ENCODE results near the gene PLEKHG7.

DNA sequence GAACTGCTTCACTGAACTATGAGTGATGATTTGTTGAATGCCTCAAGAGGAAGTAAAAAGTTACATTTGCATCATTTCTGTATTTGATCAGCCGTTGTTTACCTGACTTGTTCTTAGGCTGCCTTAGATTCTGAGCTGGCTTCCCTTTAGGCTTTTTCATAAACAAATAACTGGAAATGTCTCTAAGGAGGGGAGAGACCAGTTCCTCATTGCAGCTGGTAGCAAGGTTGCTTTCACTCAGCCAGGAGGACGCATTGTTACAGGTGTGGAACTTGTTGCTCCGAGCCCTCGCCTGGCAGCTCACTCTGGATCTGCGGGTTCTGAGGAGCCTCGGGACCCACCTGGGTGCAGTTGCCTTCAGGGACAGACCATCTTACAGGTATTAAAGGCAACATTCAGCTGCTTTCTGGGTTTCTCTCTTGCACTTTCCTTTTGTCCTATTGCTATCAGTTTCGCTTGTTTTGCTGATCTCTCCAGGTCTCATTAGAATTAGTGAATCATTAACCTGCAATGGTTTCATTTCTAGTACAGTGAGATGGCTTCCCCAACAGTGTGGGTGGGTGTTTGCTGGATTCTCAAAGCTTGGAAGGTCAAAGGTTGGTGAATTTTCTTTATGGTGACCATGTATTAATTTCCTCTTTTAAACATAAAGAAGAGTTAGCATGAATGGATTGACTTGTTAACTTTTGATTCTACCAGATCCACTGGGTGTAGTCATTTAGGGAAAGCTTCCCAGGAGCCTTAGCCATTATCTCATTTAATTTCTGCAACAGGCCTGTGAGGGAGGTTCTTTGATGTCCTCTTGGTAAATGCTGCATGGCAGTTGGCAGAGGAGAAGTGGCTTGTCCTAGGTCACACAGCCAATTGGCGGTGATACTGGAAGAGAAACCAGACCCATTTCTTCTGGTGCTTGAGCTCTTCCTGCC lies at the start of gene PLEKHG7:
- TF ChIP-seq NELFE (IDR thresholded peaks at IDR 0.05; ENCODE audit: insufficient read depth, insufficient read length) (no peak), ATF7 (IDR thresholded peaks at IDR 0.05) (no peak), TEAD1 (CRISPR knock-in tag; IDR thresholded peaks at IDR 0.05) (no peak), CHD4 (IDR thresholded peaks at IDR 0.05; ENCODE audit: insufficient read depth, insufficient replicate concordance, low read depth, low read length, poor library complexity, severe bottlenecking) (no peak), TFAM (CRISPR knock-in tag; conservative IDR thresholded peaks at IDR 0.05) (no peak)
